HUES6 (cell line): ENCODE measurements around the gene RALGAPB.
"Not testable (repeated sequence)": the region's sequence is repeated elsewhere in the genome, so short reads cannot be mapped to it uniquely, and the experiment has no call there.

Experiments
- H3K27ac ChIP-seq: 2 replicates; pipeline ENCODE4 v1.7.0; 2013; ENCODE audit warnings: low read depth, mild to moderate bottlenecking, low read length, inconsistent platforms
- H3K27me3 ChIP-seq: 2 replicates; pipeline ENCODE4 v1.6.1; 2013; ENCODE audit warnings: low read length; ENCODE audit not compliant: control insufficient read depth, insufficient read depth
- H3K36me3 ChIP-seq: 2 replicates; pipeline ENCODE4 v1.6.1; 2013; ENCODE audit warnings: low read length; ENCODE audit not compliant: control insufficient read depth, insufficient read depth
- H3K4me1 ChIP-seq: 2 replicates; pipeline ENCODE4 v1.6.1; 2013; ENCODE audit warnings: low read length; ENCODE audit not compliant: control insufficient read depth, insufficient read depth
- H3K4me3 ChIP-seq: 2 replicates; pipeline ENCODE4 v1.5.1; 2013; ENCODE audit warnings: low read depth, low read length
- H3K9ac ChIP-seq: one replicate; pipeline ENCODE4 v1.6.1; 2013; ENCODE audit warnings: mild to moderate bottlenecking, low read length
- H3K9me3 ChIP-seq: 2 replicates; pipeline ENCODE4 v1.6.1; 2013; ENCODE audit warnings: low read depth, low read length; ENCODE audit not compliant: control insufficient read depth, insufficient read depth

The RALGAPB gene

DNA sequence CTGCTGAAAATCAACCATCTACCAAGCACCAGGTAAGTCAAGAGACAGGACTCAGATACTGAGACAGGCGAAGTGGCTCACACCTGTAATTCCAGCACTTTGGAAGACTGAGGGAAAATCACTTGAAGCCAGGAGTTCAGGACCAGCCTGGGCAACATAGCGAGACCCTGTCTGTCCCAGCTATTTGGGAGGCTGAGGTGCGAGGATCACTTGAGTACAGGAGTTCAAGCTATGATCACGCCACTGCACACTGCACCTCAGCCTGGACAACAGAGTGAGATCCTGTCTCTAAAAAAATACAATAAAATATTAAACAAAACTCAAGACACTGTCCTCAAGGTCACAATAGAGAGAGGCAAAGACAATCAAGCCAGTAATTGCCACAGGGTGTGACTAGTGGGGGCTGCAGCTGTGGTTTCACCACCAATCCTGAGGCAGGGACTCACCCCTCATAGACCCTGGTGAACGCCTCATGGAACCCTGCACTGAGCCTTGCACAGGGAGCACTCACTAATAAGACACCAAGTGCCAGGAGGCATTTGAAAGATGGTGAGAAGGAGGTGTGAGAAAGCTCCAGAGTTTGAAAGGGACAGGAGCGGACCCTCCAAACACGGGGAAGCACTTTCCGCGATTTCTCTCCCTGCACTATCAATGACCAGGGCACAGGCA is 39.2 kb upstream of the RALGAPB start:
- Histone ChIP-seq H3K4me3 (peak overlapping the region; percentile 84), H3K27ac (no peak overlapping the region), H3K27me3 (no peaks in the 10 kb centered on the region), H3K9me3 (no peaks in the 10 kb centered on the region), H3K4me1 (peaks cover 8% of the 10 kb centered on the region), H3K9ac (peak overlapping the region; percentile 97), H3K36me3 (peaks cover 60% of the 10 kb centered on the region)

DNA sequence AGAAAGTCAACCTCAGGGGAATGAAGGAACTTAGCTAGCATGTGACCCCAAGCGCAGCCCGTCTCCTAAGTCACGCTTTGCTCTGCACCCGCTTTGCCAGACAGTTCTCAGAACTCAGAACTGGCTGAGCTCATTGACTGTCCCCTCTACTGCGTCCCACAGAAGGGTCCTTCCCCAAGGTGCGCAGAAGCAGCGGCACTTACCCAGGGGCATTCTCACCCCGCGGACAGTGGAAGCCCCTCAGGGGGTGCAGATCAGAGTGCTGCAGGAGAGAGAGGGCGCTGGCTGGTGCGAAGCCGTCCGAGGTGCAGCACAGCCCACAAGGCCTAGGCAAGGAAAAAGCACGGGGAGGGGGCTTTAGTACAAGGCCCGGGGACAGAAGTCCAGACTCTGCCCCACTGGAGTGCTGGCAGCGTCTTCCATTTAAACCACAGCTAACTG is 38.3 kb upstream of the RALGAPB start:
- Histone ChIP-seq H3K27me3 (no peaks in the 10 kb centered on the region), H3K27ac (peak overlapping the region; percentile 89), H3K9ac (peak overlapping the region; percentile 97), H3K36me3 (peaks cover 52% of the 10 kb centered on the region), H3K4me3 (peak overlapping the region; percentile 84), H3K9me3 (no peaks in the 10 kb centered on the region), H3K4me1 (peaks cover 8% of the 10 kb centered on the region)

DNA sequence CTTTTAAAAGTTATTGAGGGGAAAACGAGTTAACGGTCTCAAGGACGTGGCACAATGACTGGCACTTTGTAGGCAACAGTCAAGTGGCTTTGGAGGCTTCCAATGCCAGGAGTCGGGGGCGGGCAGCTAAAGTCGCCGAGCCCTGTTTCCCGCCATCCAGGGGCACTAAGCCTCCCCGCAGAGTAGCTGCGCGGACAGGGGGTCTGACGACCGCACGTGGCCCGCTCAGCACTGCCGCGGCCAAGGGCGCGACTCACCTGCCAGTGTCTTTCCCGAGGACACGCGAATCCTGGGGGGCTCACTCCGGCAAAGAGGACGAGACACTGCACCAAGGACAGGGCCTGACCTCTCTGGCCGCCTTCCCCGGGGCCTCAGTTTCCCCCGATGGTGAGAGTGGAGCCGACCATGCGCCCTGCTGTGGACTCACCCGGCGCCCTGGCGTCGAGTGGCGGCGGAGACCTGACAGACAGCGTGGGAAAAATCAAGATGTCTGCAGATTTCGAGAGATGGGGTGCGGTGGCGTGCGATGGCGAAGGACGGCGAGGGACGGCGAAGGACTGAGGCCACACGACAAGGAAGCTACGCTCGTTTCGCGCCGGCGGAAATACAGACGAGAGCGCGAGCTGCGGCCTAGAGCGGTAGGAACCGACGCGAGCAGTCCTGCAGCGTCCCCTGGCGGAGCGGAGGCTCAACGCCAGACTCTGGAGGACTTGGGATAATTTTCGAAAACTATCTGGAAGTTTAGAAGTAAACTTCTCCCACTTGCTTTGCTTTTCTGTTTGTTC is 37.7 kb upstream of the RALGAPB start, which contains the start of gene SNHG17:
SNHG17 (minus strand) TSS at position 559 of the 785 bp plus-strand sequence.
- H3K9ac ChIP-seq = peak within 1 kb of the TSS; percentile 97
- H3K36me3 ChIP-seq = peaks cover 45% of the 10 kb centered on the region
- no peaks in the 10 kb centered on the region for H3K9me3 ChIP-seq
- H3K4me1 ChIP-seq = peaks cover 8% of the 10 kb centered on the region
- H3K27me3 ChIP-seq = no peaks in the 10 kb centered on the region
- H3K4me3 ChIP-seq = peak within 1 kb of the TSS; percentile 84
- H3K27ac ChIP-seq = peak within 1 kb of the TSS; percentile 89

DNA sequence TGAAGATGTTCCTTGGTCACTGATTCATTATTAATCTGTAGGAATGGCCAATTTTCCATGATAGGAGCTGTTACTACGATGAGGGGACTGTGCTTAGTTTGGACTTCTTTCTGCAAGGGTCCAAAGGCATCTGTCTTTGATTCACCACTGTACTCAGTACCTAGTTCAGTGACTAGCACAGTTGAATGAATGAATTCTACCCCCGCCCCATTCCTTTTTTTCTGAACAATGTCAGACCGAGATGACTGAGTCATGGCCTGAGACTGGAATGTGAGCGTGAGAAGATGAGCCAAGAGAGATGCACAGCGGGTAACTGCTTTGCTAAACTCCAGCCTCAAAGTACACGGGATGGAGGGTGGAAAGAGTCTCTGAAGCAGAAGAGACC is 37.1 kb upstream of the RALGAPB start:
- Histone ChIP-seq H3K4me1 (peaks cover 8% of the 10 kb centered on the region), H3K27me3 (no peaks in the 10 kb centered on the region), H3K9me3 (no peaks in the 10 kb centered on the region), H3K4me3 (peak overlapping the region; percentile 84; the same call in 1 of the 2 replicates), H3K9ac (no peak overlapping the region), H3K36me3 (peaks cover 42% of the 10 kb centered on the region), H3K27ac (no peak overlapping the region)

DNA sequence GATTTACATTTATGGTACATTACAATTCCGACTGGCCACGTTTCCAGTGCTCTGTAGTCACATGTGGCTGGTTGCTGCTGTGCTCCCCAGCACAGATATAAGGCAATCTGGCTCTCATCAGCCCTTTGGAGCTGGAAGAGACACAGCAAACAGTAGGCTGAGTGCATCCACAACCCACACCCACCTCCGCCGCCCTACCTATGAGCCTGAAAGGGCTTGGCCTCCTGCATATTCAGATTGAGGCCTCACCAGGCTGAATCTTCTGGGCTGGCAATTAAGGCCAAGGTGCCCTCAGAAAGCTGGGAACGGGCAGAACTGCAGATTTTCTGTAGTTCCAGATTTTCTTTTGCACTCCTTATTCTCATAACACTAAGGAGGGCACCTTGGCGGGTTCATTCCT is 34.8 kb upstream of the RALGAPB start:
- peaks cover 9% of the 10 kb centered on the region for H3K4me1 ChIP-seq
- no peak overlapping the region for H3K9ac ChIP-seq
- no peak overlapping the region for H3K4me3 ChIP-seq
- no peak overlapping the region for H3K27ac ChIP-seq
- H3K9me3 ChIP-seq = no peaks in the 10 kb centered on the region
- H3K27me3 ChIP-seq = no peaks in the 10 kb centered on the region
- peaks cover 19% of the 10 kb centered on the region for H3K36me3 ChIP-seq

DNA sequence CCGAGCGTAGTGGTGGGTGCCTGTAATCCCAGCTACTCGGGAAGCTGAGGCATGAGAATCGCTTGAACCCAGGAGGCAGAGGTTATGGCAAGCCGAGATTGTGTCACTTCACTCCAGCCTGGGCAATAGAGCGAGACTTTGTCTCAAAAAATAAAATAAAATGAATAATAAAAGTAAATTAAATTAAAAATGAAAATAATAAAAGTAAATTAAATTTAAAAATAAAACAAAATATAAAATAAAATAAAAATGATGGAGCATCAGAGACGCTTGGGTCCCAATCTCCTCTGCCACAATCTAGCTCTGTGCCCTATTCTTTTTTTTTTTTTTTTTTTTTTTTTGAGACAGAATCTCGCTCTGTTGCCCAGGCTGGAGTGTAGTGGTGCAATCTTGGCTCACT is 31.5 kb upstream of the RALGAPB start:
- H3K4me3 ChIP-seq, H3K27ac ChIP-seq, H3K27me3 ChIP-seq, H3K4me1 ChIP-seq, H3K9ac ChIP-seq, H3K9me3 ChIP-seq, H3K36me3 ChIP-seq: not testable (repeated sequence)

DNA sequence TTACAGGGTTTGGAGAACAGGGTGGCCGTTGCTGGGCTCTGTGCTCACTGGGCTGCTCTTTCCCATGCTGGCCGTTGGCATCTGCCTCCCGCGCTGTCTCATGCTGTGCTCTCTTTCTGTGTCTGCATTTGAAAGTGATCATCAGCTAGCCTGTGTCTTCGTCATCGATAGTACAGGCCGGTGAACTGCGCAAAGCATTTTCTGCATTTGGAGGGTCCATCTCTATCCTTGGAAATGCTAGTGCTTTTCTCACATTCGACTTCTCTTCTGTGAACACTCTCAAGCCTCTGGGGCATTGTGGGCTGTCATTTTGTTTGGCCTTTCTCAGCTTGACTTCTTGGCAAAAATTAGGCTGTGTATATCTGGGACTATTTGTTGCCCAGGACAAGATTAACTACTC is 30.7 kb upstream of the RALGAPB start:
- Histone ChIP-seq H3K27ac (no peak overlapping the region), H3K9me3 (no peaks in the 10 kb centered on the region), H3K4me1 (peaks cover 6% of the 10 kb centered on the region; the same call in 1 of the 2 replicates), H3K4me3 (no peak overlapping the region), H3K9ac (no peak overlapping the region), H3K27me3 (no peaks in the 10 kb centered on the region), H3K36me3 (no peaks in the 10 kb centered on the region)

DNA sequence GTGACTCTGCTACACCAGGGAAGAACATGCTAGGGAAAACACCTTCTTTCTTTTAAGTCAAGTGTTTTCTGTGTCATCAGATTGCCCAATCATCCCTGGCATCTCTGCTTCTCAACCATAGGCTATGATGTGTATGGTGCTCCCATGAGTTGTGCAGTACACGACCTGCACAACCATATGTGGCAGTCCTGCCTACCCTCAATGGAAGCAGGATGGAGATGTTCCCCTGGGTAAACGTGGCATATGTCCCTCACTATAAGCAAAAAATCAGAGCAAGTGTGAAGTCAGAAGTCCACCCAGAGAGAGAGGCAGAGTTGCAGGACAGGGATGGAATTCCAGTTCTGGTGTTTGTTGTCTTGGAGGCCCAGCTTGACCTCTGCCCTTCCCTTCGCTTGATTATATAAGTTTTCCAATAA is 27.3 kb upstream of the RALGAPB start:
- H3K36me3 ChIP-seq = peaks cover 22% of the 10 kb centered on the region
- H3K9me3 ChIP-seq = no peaks in the 10 kb centered on the region
- no peak overlapping the region for H3K27ac ChIP-seq
- H3K9ac ChIP-seq = no peak overlapping the region
- no peak overlapping the region for H3K4me3 ChIP-seq
- H3K4me1 ChIP-seq = peaks cover 16% of the 10 kb centered on the region; the same call in 1 of the 2 replicates
- no peaks in the 10 kb centered on the region for H3K27me3 ChIP-seq

DNA sequence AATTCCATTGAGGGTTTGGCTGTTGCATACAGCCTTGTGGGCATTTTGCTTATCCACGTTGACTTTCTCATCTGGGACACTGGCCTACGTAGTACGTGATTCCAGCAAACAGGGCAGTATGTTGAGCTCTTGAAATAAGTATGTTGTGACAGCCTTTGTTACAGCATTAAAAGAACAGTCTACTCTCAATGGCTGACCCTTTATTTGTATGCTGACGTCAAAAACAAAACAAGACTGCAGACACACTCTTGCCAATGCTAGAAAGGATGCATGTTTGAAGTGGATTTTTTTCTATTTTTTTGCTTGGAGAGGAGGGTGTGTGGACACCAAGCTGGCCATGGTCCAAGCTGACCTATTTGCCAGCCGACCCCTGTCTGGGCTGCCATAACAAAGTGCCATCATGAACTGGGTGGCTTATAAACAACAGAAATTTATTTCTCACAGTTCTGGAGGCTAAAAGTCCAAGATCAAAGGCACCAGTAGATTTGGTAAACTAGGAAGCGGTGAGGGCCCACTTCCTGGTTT is 26.7 kb upstream of the RALGAPB start:
- no peak overlapping the region for H3K27ac ChIP-seq
- peaks cover 28% of the 10 kb centered on the region for H3K36me3 ChIP-seq
- peaks cover 16% of the 10 kb centered on the region; the same call in 1 of the 2 replicates for H3K4me1 ChIP-seq
- H3K9ac ChIP-seq = no peak overlapping the region
- no peaks in the 10 kb centered on the region for H3K9me3 ChIP-seq
- peak overlapping the region; percentile 87; the same call in 1 of the 2 replicates for H3K4me3 ChIP-seq
- no peaks in the 10 kb centered on the region for H3K27me3 ChIP-seq

DNA sequence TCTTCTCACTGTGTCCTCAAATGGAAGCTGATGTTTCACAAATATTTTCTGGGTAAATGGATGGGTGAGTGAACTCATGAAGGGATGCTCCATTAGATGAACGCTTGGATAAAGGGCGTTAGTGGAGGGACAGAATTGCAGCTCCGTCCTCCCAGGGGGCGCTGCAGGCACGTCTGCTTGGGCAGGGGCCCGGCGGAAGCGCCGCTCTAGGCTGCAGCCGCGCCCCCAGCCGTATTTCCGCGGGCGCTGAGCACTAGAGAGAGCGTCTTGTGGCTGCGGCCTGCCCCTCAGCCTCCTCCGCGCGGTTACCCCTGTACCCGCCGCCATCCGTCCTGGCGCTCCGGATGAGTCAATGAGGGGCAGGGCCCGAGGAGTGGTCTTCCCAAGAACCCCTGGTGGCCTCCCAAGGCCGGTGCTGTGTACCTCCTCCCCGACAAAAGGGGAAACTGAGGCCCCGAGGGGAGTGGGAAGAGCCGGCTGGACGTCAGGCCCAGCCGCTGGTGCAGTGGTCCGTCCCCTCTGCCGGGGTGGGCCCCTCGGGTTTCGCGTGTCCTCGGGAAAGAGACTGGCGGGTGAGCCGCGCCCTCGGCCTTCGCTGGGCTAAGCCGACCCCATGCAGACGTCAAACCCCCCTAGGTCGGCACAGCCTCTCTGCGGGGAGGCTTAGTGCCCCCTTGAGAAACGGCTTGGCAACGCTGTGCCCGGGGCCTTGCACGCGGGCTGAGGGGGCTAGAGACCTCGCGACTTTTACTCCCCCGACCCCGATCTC is 26.0 kb upstream of the RALGAPB start:
- H3K9me3 ChIP-seq = no peaks in the 10 kb centered on the region
- no peaks in the 10 kb centered on the region for H3K27me3 ChIP-seq
- H3K4me1 ChIP-seq = peaks cover 14% of the 10 kb centered on the region; the same call in 1 of the 2 replicates
- H3K27ac ChIP-seq = peak overlapping the region; percentile 69; the same call in 1 of the 2 replicates
- peak overlapping the region; percentile 87 for H3K4me3 ChIP-seq
- peak overlapping the region; percentile 91 for H3K9ac ChIP-seq
- H3K36me3 ChIP-seq = peaks cover 31% of the 10 kb centered on the region
